Vagina (tissue), 2 donors: ENCODE results near the gene UGT2B17.

Source experiments
- CTCF ChIP-seq, 3 experiments: fragments of 450-650 bp in 2 of 3; fragments of 200-600 bp in 1 of 3; sonication (generic) in 1 of 3; IDR thresholded peaks; one replicate each; pipeline ENCODE4 v1.5.1; 2017 to 2019; ENCODE audit warnings: antibody characterized with exemption in 3 of 3, mild to moderate bottlenecking in 2 of 3, moderate library complexity in 2 of 3
- POLR2AphosphoS5 ChIP-seq, 2 donors: sonication (generic); formaldehyde crosslinking; IDR thresholded peaks; one replicate each; pipeline ENCODE4 v1.9.0; 2017; ENCODE audit warnings: antibody characterized with exemption in 2 of 2, mild to moderate bottlenecking in 2 of 2, low read depth in 1 of 2; ENCODE audit not compliant: insufficient read depth in 1 of 2

- TF ChIP-seq CTCF (IDR thresholded peaks at IDR 0.05): no peak
- TF ChIP-seq POLR2AphosphoS5 (IDR thresholded peaks at IDR 0.05; ENCODE audit: insufficient read depth in 1 of 2, low read depth in 1 of 2): no peak
These were observed 3.4 kb downstream of the UGT2B17 start for GRCh38 chr4:68572653-68573170.
